ENCODE data around the gene EGFL8.

EGFL8 gene

DNA sequence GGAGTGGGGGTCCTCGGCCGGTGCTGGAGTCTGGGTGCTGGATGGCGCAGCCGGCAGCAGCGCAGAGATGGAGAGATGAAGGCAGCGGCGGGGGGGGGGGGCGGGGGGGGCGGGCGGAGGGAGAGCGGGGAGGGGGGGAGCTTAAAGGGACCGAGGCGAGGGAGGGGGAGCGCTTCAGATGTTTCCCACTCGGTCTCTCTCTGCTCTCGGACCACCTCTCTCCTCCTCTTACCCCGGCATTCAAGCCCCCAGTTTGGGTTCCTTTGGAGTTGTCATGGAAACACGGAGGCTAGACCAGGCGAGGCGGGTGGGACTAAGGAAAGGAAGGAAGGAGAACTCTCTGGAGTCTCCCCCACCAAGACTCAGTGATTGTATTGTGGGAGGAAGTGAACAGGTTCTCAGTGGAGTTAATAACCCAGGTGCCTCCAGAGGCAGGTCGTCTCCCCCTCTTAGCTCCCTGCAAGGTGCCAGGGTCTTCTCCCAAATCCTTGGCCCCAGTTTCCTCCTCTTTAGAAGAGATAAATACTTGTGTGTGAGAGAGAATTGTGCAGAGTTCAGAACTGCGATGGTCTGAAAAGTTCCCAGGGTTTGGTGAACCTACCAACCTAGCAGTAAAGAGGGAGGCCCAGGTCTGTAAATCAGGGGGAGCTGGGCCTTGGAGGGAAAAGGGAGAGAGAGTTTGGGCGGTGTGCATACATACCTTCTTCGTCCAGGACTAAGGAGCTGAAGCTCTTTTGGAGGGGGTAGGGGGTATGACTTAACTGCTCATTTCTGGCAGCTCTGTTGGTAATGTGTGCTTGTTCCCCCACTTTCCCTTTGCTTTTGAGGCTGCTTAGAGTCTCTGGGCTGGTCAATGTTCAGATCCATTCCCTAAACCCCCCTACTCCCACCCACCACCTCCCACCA, 12.3 kb upstream of the EGFL8 start, which contains the start of gene PRRT1:
TSS of gene PRRT1 (minus strand) at position 77 of the 906 bp plus-strand sequence. CDS start 112 bp downstream, outside the sequence.
- no peak for TF ChIP-seq RAD21 (IDR thresholded peaks at IDR 0.05; ENCODE audit: low read depth)
- no peak for TF ChIP-seq ZBTB7A (IDR thresholded peaks at IDR 0.05; ENCODE audit: low read depth)
- TF ChIP-seq EP300 (IDR thresholded peaks at IDR 0.05; ENCODE audit: borderline replicate concordance): no peak
- no peak for TF ChIP-seq FOXM1 (IDR thresholded peaks at IDR 0.05; ENCODE audit: borderline replicate concordance, low read depth)
- TF ChIP-seq, protein P1, sequence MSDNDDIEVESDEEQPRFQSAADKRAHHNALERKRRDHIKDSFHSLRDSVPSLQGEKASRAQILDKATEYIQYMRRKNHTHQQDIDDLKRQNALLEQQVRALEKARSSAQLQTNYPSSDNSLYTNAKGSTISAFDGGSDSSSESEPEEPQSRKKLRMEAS (IDR thresholded peaks at IDR 0.05): no peak
- TF ChIP-seq, protein P2, sequence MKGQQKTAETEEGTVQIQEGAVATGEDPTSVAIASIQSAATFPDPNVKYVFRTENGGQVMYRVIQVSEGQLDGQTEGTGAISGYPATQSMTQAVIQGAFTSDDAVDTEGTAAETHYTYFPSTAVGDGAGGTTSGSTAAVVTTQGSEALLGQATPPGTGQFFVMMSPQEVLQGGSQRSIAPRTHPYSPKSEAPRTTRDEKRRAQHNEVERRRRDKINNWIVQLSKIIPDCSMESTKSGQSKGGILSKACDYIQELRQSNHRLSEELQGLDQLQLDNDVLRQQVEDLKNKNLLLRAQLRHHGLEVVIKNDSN (IDR thresholded peaks at IDR 0.05): no peak
- no peak for TF ChIP-seq EGR1 (IDR thresholded peaks at IDR 0.05)
- no peak for TF ChIP-seq YY1 (IDR thresholded peaks at IDR 0.05; ENCODE audit: low read depth)
- no peak for TF ChIP-seq CREB1 (IDR thresholded peaks at IDR 0.05; ENCODE audit: low read depth)
- TF ChIP-seq TAF1 (IDR thresholded peaks at IDR 0.05; ENCODE audit: low read depth): no peak
- TF ChIP-seq CEBPB (IDR thresholded peaks at IDR 0.05): no peak
- no peak for TF ChIP-seq TEAD4 (IDR thresholded peaks at IDR 0.05)
- TF ChIP-seq NFIC (IDR thresholded peaks at IDR 0.05): no peak
- TF ChIP-seq, protein P3, sequence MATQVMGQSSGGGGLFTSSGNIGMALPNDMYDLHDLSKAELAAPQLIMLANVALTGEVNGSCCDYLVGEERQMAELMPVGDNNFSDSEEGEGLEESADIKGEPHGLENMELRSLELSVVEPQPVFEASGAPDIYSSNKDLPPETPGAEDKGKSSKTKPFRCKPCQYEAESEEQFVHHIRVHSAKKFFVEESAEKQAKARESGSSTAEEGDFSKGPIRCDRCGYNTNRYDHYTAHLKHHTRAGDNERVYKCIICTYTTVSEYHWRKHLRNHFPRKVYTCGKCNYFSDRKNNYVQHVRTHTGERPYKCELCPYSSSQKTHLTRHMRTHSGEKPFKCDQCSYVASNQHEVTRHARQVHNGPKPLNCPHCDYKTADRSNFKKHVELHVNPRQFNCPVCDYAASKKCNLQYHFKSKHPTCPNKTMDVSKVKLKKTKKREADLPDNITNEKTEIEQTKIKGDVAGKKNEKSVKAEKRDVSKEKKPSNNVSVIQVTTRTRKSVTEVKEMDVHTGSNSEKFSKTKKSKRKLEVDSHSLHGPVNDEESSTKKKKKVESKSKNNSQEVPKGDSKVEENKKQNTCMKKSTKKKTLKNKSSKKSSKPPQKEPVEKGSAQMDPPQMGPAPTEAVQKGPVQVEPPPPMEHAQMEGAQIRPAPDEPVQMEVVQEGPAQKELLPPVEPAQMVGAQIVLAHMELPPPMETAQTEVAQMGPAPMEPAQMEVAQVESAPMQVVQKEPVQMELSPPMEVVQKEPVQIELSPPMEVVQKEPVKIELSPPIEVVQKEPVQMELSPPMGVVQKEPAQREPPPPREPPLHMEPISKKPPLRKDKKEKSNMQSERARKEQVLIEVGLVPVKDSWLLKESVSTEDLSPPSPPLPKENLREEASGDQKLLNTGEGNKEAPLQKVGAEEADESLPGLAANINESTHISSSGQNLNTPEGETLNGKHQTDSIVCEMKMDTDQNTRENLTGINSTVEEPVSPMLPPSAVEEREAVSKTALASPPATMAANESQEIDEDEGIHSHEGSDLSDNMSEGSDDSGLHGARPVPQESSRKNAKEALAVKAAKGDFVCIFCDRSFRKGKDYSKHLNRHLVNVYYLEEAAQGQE (IDR thresholded peaks at IDR 0.05; ENCODE audit: low read depth): no peak
- TF ChIP-seq TCF12 (IDR thresholded peaks at IDR 0.05; ENCODE audit: low read depth): no peak

DNA sequence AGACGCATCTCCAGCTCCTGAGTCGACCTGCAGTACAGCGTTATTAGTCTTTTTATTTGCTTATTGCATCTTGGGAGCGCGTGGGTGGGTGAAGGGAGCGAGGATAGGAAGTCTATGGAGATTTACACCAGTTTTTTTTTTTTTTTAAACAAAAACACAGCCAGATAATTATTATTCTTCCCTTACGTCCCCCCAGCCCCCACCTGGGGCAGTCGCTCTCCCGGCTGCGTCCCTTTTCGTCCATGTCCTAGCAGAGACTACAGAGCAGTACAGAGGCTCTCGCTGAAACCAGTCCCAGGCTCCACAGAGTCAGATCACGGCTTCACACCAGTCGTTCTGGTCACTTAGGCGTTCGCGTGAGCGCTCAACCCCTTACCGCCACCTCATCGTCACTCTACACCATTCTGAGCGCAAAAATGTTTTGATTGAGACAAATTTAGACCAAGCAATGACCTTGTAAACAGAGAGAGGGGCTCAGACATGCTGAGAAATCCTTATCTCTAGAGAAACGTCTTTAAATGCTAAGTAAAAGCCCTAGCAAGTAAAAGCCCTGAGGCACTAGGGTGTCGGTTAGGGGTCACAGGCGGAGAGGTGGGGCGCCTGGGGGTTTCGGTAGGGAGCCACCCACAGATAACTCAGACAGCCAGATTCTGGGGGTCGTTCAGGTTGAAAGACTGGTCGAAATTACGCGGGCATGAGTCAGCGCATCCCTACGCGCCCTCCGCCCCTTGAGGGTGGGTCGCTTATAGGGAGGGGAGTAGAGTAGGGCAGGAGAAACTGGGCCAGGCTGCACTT, 11.4 kb upstream of the EGFL8 start:
- TF ChIP-seq RAD21 (IDR thresholded peaks at IDR 0.05; ENCODE audit: low read depth) (no peak), ZBTB7A (IDR thresholded peaks at IDR 0.05; ENCODE audit: low read depth) (0 out of 2 replicates have a peak, but pooled peaks have one; percentile 31)

DNA sequence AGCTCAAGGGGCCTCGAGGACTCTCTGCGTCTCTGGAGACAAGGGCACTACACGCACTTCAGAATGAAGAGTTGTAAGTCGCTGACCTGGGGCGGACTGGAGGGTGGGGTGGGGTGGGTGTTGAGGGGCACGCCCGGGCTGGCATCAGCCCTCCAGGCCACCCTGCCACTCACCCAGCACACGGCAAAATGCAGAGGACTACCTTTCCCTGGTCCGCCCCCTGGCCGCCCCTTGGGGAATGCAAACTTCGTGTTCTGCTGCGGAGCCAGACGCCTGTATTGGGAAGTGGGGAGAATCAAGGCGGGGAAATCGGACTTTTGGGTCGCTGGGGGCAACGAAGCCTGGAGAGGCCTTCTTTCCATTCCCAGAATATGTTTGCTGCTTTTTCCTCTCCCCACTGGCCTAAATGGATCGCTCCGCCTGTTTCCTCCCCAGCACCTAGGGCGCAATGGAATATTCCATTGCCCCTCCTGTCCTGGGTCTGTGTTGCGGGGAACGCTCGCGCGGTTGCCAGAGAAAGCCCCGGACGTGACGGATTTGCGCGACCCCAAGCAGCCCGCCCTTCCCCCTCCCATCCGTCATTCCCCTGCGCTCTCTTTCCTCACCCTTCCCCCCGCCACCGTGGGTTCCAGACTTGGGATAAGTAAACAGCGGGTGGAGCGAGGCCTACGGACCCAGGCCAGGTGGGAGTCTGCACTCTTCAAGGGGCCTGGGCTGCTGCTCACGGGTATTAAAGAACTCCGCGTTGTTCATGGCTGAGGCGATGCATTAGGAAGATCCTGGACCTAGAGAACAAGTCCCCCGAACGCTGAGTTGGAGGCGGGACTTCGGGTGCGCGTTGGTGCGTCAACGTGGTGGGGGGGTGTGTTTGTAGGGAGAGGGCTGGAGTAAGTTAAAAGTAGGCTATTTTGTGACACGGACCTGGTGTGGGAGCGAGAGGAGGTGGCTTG, 10.6 kb upstream of the EGFL8 start, which contains the start of gene PPT2:
TSS of gene PPT2 (plus strand) at position 578 of the 950 bp plus-strand sequence. CDS start 454 bp downstream, outside the sequence.
- TF ChIP-seq, protein P3 (IDR thresholded peaks at IDR 0.05; ENCODE audit: low read depth): no peak
- TF ChIP-seq YY1 (IDR thresholded peaks at IDR 0.05; ENCODE audit: low read depth) (no peak), CEBPB (IDR thresholded peaks at IDR 0.05) (no peak), EGR1 (IDR thresholded peaks at IDR 0.05) (no peak; the same call in 1 of the 2 replicates), ZBTB7A (IDR thresholded peaks at IDR 0.05; ENCODE audit: low read depth) (no peak; the same call in 1 of the 2 replicates), EP300 (IDR thresholded peaks at IDR 0.05; ENCODE audit: borderline replicate concordance) (peak; percentile 59; the same call in 1 of the 2 replicates), TEAD4 (IDR thresholded peaks at IDR 0.05) (no peak; the same call in 1 of the 2 replicates), TCF12 (IDR thresholded peaks at IDR 0.05; ENCODE audit: low read depth) (peak; percentile 45; the same call in 1 of the 2 replicates), NFIC (IDR thresholded peaks at IDR 0.05) (no peak), CREB1 (IDR thresholded peaks at IDR 0.05; ENCODE audit: low read depth) (peak; percentile 86), TAF1 (IDR thresholded peaks at IDR 0.05; ENCODE audit: low read depth) (peak; percentile 51; the same call in 1 of the 2 replicates), FOXM1 (IDR thresholded peaks at IDR 0.05; ENCODE audit: borderline replicate concordance, low read depth) (no peak), RAD21 (IDR thresholded peaks at IDR 0.05; ENCODE audit: low read depth) (no peak)
- TF ChIP-seq, protein P2 (IDR thresholded peaks at IDR 0.05): no peak
- TF ChIP-seq, protein P1 (IDR thresholded peaks at IDR 0.05): peak; percentile 75
